Gastroesophageal sphincter (tissue), 3 donors: ENCODE results near the gene APLNR.

ENCODE experiments used
- CTCF ChIP-seq, 4 experiments: fragments of 200-600 bp in 2 of 4; fragments of 450-650 bp in 2 of 4; sonication (generic) in 1 of 4; IDR thresholded peaks; one replicate each; pipeline ENCODE4 v1.5.1; 2017 to 2019; ENCODE audit warnings: antibody characterized with exemption in 4 of 4, mild to moderate bottlenecking in 2 of 4, moderate library complexity in 2 of 4
- EP300 ChIP-seq: sonication (generic); formaldehyde crosslinking; IDR thresholded peaks from one replicate; pipeline ENCODE4 v1.6.1; 2017; ENCODE audit warnings: antibody characterized with exemption, mild to moderate bottlenecking
- POLR2A ChIP-seq, 2 donors: fragments of 450-650 bp; IDR thresholded peaks; one replicate each; pipeline ENCODE4 v1.6.1; 2017; ENCODE audit warnings: antibody characterized with exemption in 2 of 2, mild to moderate bottlenecking in 2 of 2, moderate library complexity in 1 of 2
- POLR2AphosphoS5 ChIP-seq: sonication (generic); formaldehyde crosslinking; IDR thresholded peaks from one replicate; pipeline ENCODE4 v1.6.1; 2017; ENCODE audit warnings: antibody characterized with exemption

GRCh38 chr11:57230316-57230715, 6.7 kb downstream of the APLNR start:
- no peak for TF ChIP-seq POLR2A (IDR thresholded peaks at IDR 0.05)
- TF ChIP-seq CTCF (IDR thresholded peaks at IDR 0.05) = no peak
- TF ChIP-seq POLR2AphosphoS5 = no peak
- no peak for TF ChIP-seq EP300
